NCI-H2107 treated with DMSO at 0.1 percent for 48 hours (cell line): ENCODE measurements around the gene OPN5.

Experiments
- DNase-seq: peaks from one replicate; lab custom pipeline; 2025; ENCODE audit not compliant: unreplicated experiment; lab: John Stamatoyannopoulos, UW

OPN5 gene

GRCh38 chr6:47852727-47853126 is 70.9 kb downstream of the OPN5 start:
- DNase-seq, result no peak

GRCh38 chr6:47853766-47854165 is 71.9 kb downstream of the OPN5 start:
- no peak for DNase-seq

- no peak for DNase-seq
These were observed 73.1 kb downstream of the OPN5 start for GRCh38 chr6:47854971-47855370.

GRCh38 chr6:47859175-47859574 is 77.3 kb downstream of the OPN5 start:
- no peak for DNase-seq

- no peak for DNase-seq
These were observed 80.9 kb downstream of the OPN5 start for GRCh38 chr6:47862731-47863130.

- DNase-seq, result no peak
These were observed 83.4 kb downstream of the OPN5 start for GRCh38 chr6:47865206-47865605.

GRCh38 chr6:47875593-47875992 is 93.8 kb downstream of the OPN5 start:
- no peak for DNase-seq
